Measurements from ENCODE around the gene ITGB5. TPM values are rescaled to one million over a fixed set of nuclear protein-coding genes. Genes with fewer than 3 reads are reported as not detected.

ITGB5 gene
- total and polyA plus RNA-seq, 4 donors: 16.9 to 66.6 (median 48.0) TPM

GRCh38 chr3:124788254-124788745 is 98.9 kb downstream of the ITGB5 start:
- H3K36me3 ChIP-seq (ENCODE audit: control insufficient read depth in 4 of 4, insufficient read depth in 3 of 4, low read depth in 1 of 4, low read length in 3 of 4): peaks cover 0 to 3% (median 2%) of the 10 kb centered on the region in 4 donors
- no peak for DNase-seq (ENCODE audit: low spot score)
- no peak overlapping the region for H3K4me3 ChIP-seq (ENCODE audit: low read depth in 1 of 3, low read length in 3 of 3)
- no peaks in the 10 kb centered on the region for H3K9me3 ChIP-seq (ENCODE audit: control insufficient read depth in 4 of 4, low read length in 3 of 4)
- TF ChIP-seq CTCF (IDR thresholded peaks at IDR 0.05; ENCODE audit: low read depth, low read length, missing input control) (no peak), REST (IDR thresholded peaks at IDR 0.05) (no peak), ATF3 (IDR thresholded peaks at IDR 0.05) (no peak), FOXA1 (IDR thresholded peaks at IDR 0.05) (no peak), FOXA2 (IDR thresholded peaks at IDR 0.05) (no peak), ZBTB33 (IDR thresholded peaks at IDR 0.05) (no peak)
- peaks cover 0 to 7% (median 3%) of the 10 kb centered on the region in 4 donors for H3K4me1 ChIP-seq (ENCODE audit: control insufficient read depth in 4 of 4, insufficient read depth in 4 of 4, low read length in 3 of 4)
- no peaks in the 10 kb centered on the region for H3K27me3 ChIP-seq (ENCODE audit: control insufficient read depth in 4 of 4, insufficient read depth in 4 of 4, low read length in 3 of 4)
- 93% methylated on average over 2 of the region's 2 CpGs for WGBS
- H3K9ac ChIP-seq (ENCODE audit: low read depth in 1 of 2, low read length in 2 of 2): no peak overlapping the region
- H3K27ac ChIP-seq (ENCODE audit: low read depth in 1 of 2, low read length in 2 of 2): no peak overlapping the region

GRCh38 chr3:124787476-124788195 is 99.5 kb downstream of the ITGB5 start:
- H3K27ac ChIP-seq (ENCODE audit: low read depth in 1 of 2, low read length in 2 of 2): no peak overlapping the region
- WGBS: 93% methylated on average over 3 of the region's 3 CpGs
- peaks cover 0 to 7% (median 3%) of the 10 kb centered on the region in 4 donors for H3K4me1 ChIP-seq (ENCODE audit: control insufficient read depth in 4 of 4, insufficient read depth in 4 of 4, low read length in 3 of 4)
- H3K9ac ChIP-seq (ENCODE audit: low read depth in 1 of 2, low read length in 2 of 2): no peak overlapping the region
- TF ChIP-seq MAX (IDR thresholded peaks at IDR 0.05): no peak
- no peak for TF ChIP-seq FOXA1 (IDR thresholded peaks at IDR 0.05)
- no peak for TF ChIP-seq SP1 (IDR thresholded peaks at IDR 0.05)
- no peak for TF ChIP-seq HNF4A (conservative IDR thresholded peaks at IDR 0.05)
- TF ChIP-seq REST (IDR thresholded peaks at IDR 0.05): no peak
- no peak for TF ChIP-seq ZBTB33 (IDR thresholded peaks at IDR 0.05)
- no peak for TF ChIP-seq FOXA2 (IDR thresholded peaks at IDR 0.05)
- no peak for TF ChIP-seq RXRA (IDR thresholded peaks at IDR 0.05)
- TF ChIP-seq EGR1 (IDR thresholded peaks at IDR 0.05; ENCODE audit: low read depth in 2 of 2): no peak
- no peak for TF ChIP-seq HNF4G (IDR thresholded peaks at IDR 0.05)
- H3K9me3 ChIP-seq (ENCODE audit: control insufficient read depth in 4 of 4, low read length in 3 of 4): no peaks in the 10 kb centered on the region
- no peaks in the 10 kb centered on the region for H3K27me3 ChIP-seq (ENCODE audit: control insufficient read depth in 4 of 4, insufficient read depth in 4 of 4, low read length in 3 of 4)
- no peak overlapping the region for H3K4me3 ChIP-seq (ENCODE audit: low read depth in 1 of 3, low read length in 3 of 3)
- H3K36me3 ChIP-seq (ENCODE audit: control insufficient read depth in 4 of 4, insufficient read depth in 3 of 4, low read depth in 1 of 4, low read length in 3 of 4): peaks cover 0 to 3% (median 2%) of the 10 kb centered on the region in 4 donors
- DNase-seq (ENCODE audit: low spot score): no peak

Measured in liver (tissue), 9 donors.